ENCODE measurements around the gene ITGAE.
A peak's percentile ranks its signal among the peaks of the same experiment; 100 is the strongest.
"Not testable (repeated sequence)": the region's sequence is repeated elsewhere in the genome, so short reads cannot be mapped to it uniquely, and the experiment has no call there.

The ITGAE gene

DNA sequence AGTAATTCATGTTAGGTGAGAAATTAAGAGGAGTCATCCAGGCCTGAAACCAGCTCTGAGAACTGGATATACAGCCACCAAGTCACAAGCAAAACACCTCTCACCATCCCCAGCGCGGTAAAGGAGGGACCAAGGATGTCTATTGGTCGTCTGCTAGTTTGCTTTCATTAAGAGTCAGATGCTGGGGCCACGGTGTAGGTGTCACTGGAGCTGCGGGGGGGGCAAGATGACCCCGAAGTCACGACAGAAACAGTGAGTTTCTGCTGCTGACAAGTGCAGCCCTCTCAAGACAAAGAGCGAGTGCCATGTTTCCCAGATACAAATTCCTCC is 44.3 kb upstream of the ITGAE start:
- Histone ChIP-seq H3K27ac (ENCODE audit: insufficient read depth in 1 of 2, low read depth in 1 of 2, low read length in 2 of 2, poor library complexity in 1 of 2, severe bottlenecking in 2 of 2) (peak overlapping the region; percentile 82 to 91), H3K36me3 (ENCODE audit: control insufficient read depth in 4 of 4, insufficient read depth in 4 of 4, low read length in 3 of 4) (peaks cover 2 to 25% (median 20%) of the 10 kb centered on the region in 4 experiments), H3K27me3 (replicated peaks in 2 of 5; ENCODE audit: control insufficient read depth in 4 of 5, insufficient read depth in 5 of 5, low read length in 4 of 5) (no peaks in the 10 kb centered on the region), H3K4me1 (ENCODE audit: control extremely low read depth in 1 of 4, control insufficient read depth in 4 of 4, insufficient read depth in 4 of 4, low read length in 3 of 4) (peaks cover 3 to 22% (median 19%) of the 10 kb centered on the region in 4 experiments), H3K4me3 (ENCODE audit: control insufficient read depth in 1 of 7, extremely low read depth in 1 of 7, insufficient read depth in 4 of 7, low read depth in 2 of 7, low read length in 6 of 7) (peak overlapping the region; percentile 79 to 92 (median 88)), H3K9me3 (ENCODE audit: control extremely low read depth in 1 of 5, control insufficient read depth in 4 of 5, insufficient read depth in 2 of 5, low read depth in 1 of 5, low read length in 4 of 5) (no peaks in the 10 kb centered on the region)
- POLR2A ChIA-PET = interaction anchor here (1.4 kb wide), 1 partner anchor 60 kb away, joined by 5 read pairs; no protein-coding TSS in a partner anchor
- CTCF ChIA-PET = interaction anchor here (0.8 to 4.4 kb wide), 12 partner anchors 9 to 228 kb away, joined by 3 to 37 read pairs (median 6); no protein-coding TSS in a partner anchor
- WGBS (ENCODE audit: insufficient coverage) = 0% methylated on average over 8 of the region's 8 CpGs
- peak in 2 of 3 donors; percentile 37 to 46 for DNase-seq

DNA sequence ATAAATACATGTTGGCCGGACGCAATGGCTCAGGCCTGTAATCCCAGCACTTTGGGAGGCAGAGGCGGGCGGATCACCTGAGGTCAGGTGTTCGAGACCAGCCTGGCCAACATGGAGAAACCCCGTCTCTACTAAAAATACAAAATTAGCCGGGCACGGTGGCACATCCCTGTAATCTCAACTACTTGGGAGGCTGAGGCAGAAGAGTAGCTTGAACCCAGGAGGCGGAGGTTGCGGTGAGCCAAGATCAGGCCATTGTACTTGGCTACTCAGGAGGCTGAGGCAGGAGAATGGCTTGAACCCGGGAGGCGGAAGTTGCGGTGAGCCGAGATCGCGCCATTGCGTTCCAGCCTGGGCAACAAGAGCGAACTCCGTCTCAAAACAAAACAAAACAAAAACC is 43.6 kb upstream of the ITGAE start:
- CTCF ChIA-PET = interaction anchor here (0.7 to 4.4 kb wide), 14 partner anchors 10 to 232 kb away, joined by 3 to 37 read pairs (median 4); no protein-coding TSS in a partner anchor
- WGBS (ENCODE audit: insufficient coverage) = 98% methylated on average over 8 of the region's 19 CpGs
- DNase-seq; POLR2A ChIA-PET; H3K27me3 ChIP-seq (replicated peaks in 2 of 5; ENCODE audit: control insufficient read depth in 4 of 5, insufficient read depth in 5 of 5, low read length in 4 of 5); H3K27ac ChIP-seq (ENCODE audit: insufficient read depth in 1 of 2, low read depth in 1 of 2, low read length in 2 of 2, poor library complexity in 1 of 2, severe bottlenecking in 2 of 2); H3K9me3 ChIP-seq (ENCODE audit: control extremely low read depth in 1 of 5, control insufficient read depth in 4 of 5, insufficient read depth in 2 of 5, low read depth in 1 of 5, low read length in 4 of 5); H3K4me3 ChIP-seq (ENCODE audit: control insufficient read depth in 1 of 7, extremely low read depth in 1 of 7, insufficient read depth in 4 of 7, low read depth in 2 of 7, low read length in 6 of 7): not testable (repeated sequence)
- H3K4me1 ChIP-seq (ENCODE audit: control extremely low read depth in 1 of 4, control insufficient read depth in 4 of 4, insufficient read depth in 4 of 4, low read length in 3 of 4) = peaks cover 3 to 22% (median 19%) of the 10 kb centered on the region in 4 experiments
- peaks cover 5 to 32% (median 27%) of the 10 kb centered on the region in 4 experiments for H3K36me3 ChIP-seq (ENCODE audit: control insufficient read depth in 4 of 4, insufficient read depth in 4 of 4, low read length in 3 of 4)

DNA sequence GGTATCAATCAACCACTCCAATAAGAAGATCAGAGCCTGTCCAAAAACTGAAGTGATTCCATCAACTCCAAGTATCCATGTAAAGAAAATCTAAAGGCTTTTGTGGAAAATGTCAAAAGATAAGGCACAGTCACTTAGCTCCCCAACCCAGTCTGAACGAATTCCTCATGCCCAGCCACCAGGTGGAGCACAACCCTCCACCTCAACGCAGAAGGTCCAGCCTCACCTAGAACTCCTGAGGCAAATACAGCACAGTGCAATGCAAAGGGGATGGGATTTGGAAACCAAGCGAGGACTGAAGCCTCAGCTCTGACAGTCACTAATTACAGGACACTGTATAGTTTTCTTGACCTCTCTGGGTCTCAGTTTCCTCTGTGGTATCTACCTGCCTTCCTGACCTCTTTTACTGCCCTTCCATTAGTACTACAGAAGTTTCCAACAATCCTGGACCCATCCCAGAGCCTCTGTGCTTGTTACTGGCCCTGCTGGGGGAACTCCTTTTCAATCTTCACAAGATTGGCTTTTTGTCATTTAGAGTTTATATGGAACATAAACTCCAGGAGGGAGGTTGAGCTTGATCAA is 43.0 kb upstream of the ITGAE start:
- Histone ChIP-seq H3K4me1 (ENCODE audit: control extremely low read depth in 1 of 4, control insufficient read depth in 4 of 4, insufficient read depth in 4 of 4, low read length in 3 of 4) (peaks cover 3 to 22% (median 19%) of the 10 kb centered on the region in 4 experiments), H3K36me3 (ENCODE audit: control insufficient read depth in 4 of 4, insufficient read depth in 4 of 4, low read length in 3 of 4) (peaks cover 5 to 33% (median 29%) of the 10 kb centered on the region in 4 experiments), H3K9me3 (ENCODE audit: control extremely low read depth in 1 of 5, control insufficient read depth in 4 of 5, insufficient read depth in 2 of 5, low read depth in 1 of 5, low read length in 4 of 5) (no peaks in the 10 kb centered on the region), H3K27ac (ENCODE audit: insufficient read depth in 1 of 2, low read depth in 1 of 2, low read length in 2 of 2, poor library complexity in 1 of 2, severe bottlenecking in 2 of 2) (no peak overlapping the region), H3K27me3 (replicated peaks in 2 of 5; ENCODE audit: control insufficient read depth in 4 of 5, insufficient read depth in 5 of 5, low read length in 4 of 5) (no peaks in the 10 kb centered on the region), H3K4me3 (ENCODE audit: control insufficient read depth in 1 of 7, extremely low read depth in 1 of 7, insufficient read depth in 4 of 7, low read depth in 2 of 7, low read length in 6 of 7) (no peak overlapping the region)
- peak; percentile 68 to 78 (median 72) for DNase-seq
- WGBS (ENCODE audit: insufficient coverage) = 35% methylated on average over 2 of the region's 3 CpGs
- POLR2A ChIA-PET = no interaction called here
- CTCF ChIA-PET = interaction anchor here (0.7 to 4.4 kb wide), 16 partner anchors 11 to 233 kb away, joined by 3 to 37 read pairs (median 4); no protein-coding TSS in a partner anchor

DNA sequence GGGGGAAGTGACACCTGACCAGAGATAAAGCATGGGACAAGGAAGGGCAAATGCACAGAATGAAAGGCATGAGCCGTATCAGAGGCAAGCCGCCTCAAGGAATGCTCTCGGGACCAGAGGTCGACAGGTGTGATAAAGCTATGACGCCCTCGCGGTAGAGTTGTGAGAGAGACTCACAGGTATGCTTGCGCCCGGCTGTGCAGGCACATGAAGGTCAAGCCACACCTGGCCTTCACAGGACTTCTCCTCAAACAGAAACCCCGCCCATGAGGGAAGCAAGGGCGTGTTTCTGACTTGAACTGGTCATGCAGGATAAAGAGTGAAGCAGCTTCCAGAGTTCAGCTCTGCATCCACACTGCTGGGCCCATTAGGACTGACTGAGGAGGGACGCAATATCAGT is 37.2 kb upstream of the ITGAE start:
- WGBS (ENCODE audit: insufficient coverage) = 100% methylated on average over 11 of the region's 12 CpGs
- CTCF ChIA-PET = interaction anchor here (1.4 to 4.2 kb wide), 6 partner anchors 8 to 103 kb away, joined by 3 to 23 read pairs (median 6); partner anchors contain the start of gene NCBP3
- Histone ChIP-seq H3K36me3 (ENCODE audit: control insufficient read depth in 4 of 4, insufficient read depth in 4 of 4, low read length in 3 of 4) (peaks cover 19 to 70% (median 54%) of the 10 kb centered on the region in 4 experiments), H3K9me3 (ENCODE audit: control extremely low read depth in 1 of 5, control insufficient read depth in 4 of 5, insufficient read depth in 2 of 5, low read depth in 1 of 5, low read length in 4 of 5) (no peaks in the 10 kb centered on the region), H3K4me1 (ENCODE audit: control extremely low read depth in 1 of 4, control insufficient read depth in 4 of 4, insufficient read depth in 4 of 4, low read length in 3 of 4) (no peaks in the 10 kb centered on the region), H3K27me3 (replicated peaks in 2 of 5; ENCODE audit: control insufficient read depth in 4 of 5, insufficient read depth in 5 of 5, low read length in 4 of 5) (no peaks in the 10 kb centered on the region), H3K4me3 (ENCODE audit: control insufficient read depth in 1 of 7, extremely low read depth in 1 of 7, insufficient read depth in 4 of 7, low read depth in 2 of 7, low read length in 6 of 7) (no peak overlapping the region), H3K27ac (ENCODE audit: insufficient read depth in 1 of 2, low read depth in 1 of 2, low read length in 2 of 2, poor library complexity in 1 of 2, severe bottlenecking in 2 of 2) (peak overlapping the region in 1 of 2 experiments; percentile 11)
- no peak for DNase-seq
- POLR2A ChIA-PET = interaction anchor here (0.6 kb wide), 1 partner anchor 17 kb away, joined by 14 read pairs; no protein-coding TSS in a partner anchor

DNA sequence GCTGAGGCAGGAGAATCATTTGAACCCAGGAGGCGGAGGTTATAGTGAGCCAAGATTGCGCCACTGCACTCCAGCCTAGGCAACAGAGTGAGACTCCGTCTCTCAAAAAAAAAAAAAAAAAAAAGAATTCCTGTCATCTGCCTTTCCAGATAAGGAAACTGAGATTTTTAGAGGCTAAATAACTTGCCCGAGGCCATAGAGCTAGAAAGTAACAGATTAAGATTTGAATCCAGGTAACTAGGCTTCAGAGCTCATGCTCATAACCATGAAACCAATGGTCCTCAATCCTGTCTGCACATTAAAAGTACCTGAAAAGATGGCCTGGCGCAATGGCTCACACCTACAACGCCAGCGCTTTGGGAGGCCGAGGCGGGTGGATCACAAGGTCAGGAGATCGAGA is 35.6 kb upstream of the ITGAE start:
- Histone ChIP-seq H3K27ac (ENCODE audit: insufficient read depth in 1 of 2, low read depth in 1 of 2, low read length in 2 of 2, poor library complexity in 1 of 2, severe bottlenecking in 2 of 2) (no peak overlapping the region), H3K36me3 (ENCODE audit: control insufficient read depth in 4 of 4, insufficient read depth in 4 of 4, low read length in 3 of 4) (peaks cover 21 to 58% (median 45%) of the 10 kb centered on the region in 4 experiments), H3K27me3 (replicated peaks in 2 of 5; ENCODE audit: control insufficient read depth in 4 of 5, insufficient read depth in 5 of 5, low read length in 4 of 5) (no peaks in the 10 kb centered on the region), H3K9me3 (ENCODE audit: control extremely low read depth in 1 of 5, control insufficient read depth in 4 of 5, insufficient read depth in 2 of 5, low read depth in 1 of 5, low read length in 4 of 5) (no peaks in the 10 kb centered on the region), H3K4me3 (ENCODE audit: control insufficient read depth in 1 of 7, extremely low read depth in 1 of 7, insufficient read depth in 4 of 7, low read depth in 2 of 7, low read length in 6 of 7) (no peak overlapping the region), H3K4me1 (ENCODE audit: control extremely low read depth in 1 of 4, control insufficient read depth in 4 of 4, insufficient read depth in 4 of 4, low read length in 3 of 4) (no peaks in the 10 kb centered on the region)
- ChIA-PET POLR2A (no interaction called here), CTCF (interaction anchor here (1.5 to 3.0 kb wide), 2 partner anchors 9 to 99 kb away, joined by 5 to 9 read pairs; partner anchors contain the start of gene NCBP3)
- WGBS (ENCODE audit: insufficient coverage) = 100% methylated on average over 1 of the region's 10 CpGs
- DNase-seq = no peak

DNA sequence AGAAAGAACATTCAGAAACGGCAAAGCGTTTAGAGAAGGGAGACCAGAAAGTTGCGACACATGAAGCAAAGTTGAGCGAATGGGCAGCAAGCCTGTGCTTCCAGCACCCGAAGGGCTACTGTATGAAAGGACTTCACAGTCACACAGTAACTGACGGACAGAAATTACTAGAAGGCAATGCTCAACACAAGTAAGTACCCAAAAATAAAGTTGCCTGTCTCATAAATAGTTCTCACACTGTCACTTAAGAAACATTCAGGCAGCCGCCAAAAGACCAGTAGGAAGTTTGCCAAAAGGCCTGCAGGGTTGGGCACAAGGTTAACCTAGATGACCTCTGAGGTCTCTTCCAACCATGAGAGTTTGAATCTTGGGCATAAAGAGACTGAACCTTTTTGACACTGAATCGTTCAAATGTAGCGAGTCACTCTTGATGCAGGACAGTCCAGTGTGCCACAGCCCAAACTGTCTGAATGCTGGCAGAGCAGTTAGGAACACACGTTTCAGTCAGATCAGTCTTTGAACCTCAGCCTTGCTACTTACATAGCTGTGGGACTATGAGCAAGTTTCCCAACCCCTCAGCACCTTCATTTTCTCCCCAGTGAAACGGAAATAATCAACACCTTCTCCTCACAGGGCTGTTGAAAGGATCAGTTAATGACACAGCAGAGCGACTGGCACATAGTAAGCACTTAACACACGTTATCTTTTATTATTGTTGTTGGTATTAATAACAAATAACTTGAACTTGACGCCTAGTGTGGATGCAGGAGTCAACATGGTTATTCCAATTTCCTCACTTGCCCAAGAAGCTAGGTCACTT is 34.6 kb upstream of the ITGAE start:
- ChIA-PET POLR2A (no interaction called here), CTCF (interaction anchor here (1.5 to 3.0 kb wide), 2 partner anchors 10 to 98 kb away, joined by 5 to 9 read pairs; partner anchors contain the start of gene NCBP3)
- no peaks in the 10 kb centered on the region for H3K4me1 ChIP-seq (ENCODE audit: control extremely low read depth in 1 of 4, control insufficient read depth in 4 of 4, insufficient read depth in 4 of 4, low read length in 3 of 4)
- H3K9me3 ChIP-seq (ENCODE audit: control extremely low read depth in 1 of 5, control insufficient read depth in 4 of 5, insufficient read depth in 2 of 5, low read depth in 1 of 5, low read length in 4 of 5) = no peaks in the 10 kb centered on the region
- H3K4me3 ChIP-seq (ENCODE audit: control insufficient read depth in 1 of 7, extremely low read depth in 1 of 7, insufficient read depth in 4 of 7, low read depth in 2 of 7, low read length in 6 of 7) = no peak overlapping the region
- no peak for DNase-seq
- 90% methylated on average over 11 of the region's 14 CpGs for WGBS (ENCODE audit: insufficient coverage)
- no peaks in the 10 kb centered on the region for H3K27me3 ChIP-seq (replicated peaks in 2 of 5; ENCODE audit: control insufficient read depth in 4 of 5, insufficient read depth in 5 of 5, low read length in 4 of 5)
- H3K36me3 ChIP-seq (ENCODE audit: control insufficient read depth in 4 of 4, insufficient read depth in 4 of 4, low read length in 3 of 4) = peaks cover 21 to 52% (median 41%) of the 10 kb centered on the region in 4 experiments
- no peak overlapping the region for H3K27ac ChIP-seq (ENCODE audit: insufficient read depth in 1 of 2, low read depth in 1 of 2, low read length in 2 of 2, poor library complexity in 1 of 2, severe bottlenecking in 2 of 2)

All from common myeloid progenitor, CD34-positive (primary cell).